ENCODE measurements around the gene PALLD.
"Not testable (repeated sequence)": the region's sequence is repeated elsewhere in the genome, so short reads cannot be mapped to it uniquely, and the experiment has no call there.

The PALLD gene

DNA sequence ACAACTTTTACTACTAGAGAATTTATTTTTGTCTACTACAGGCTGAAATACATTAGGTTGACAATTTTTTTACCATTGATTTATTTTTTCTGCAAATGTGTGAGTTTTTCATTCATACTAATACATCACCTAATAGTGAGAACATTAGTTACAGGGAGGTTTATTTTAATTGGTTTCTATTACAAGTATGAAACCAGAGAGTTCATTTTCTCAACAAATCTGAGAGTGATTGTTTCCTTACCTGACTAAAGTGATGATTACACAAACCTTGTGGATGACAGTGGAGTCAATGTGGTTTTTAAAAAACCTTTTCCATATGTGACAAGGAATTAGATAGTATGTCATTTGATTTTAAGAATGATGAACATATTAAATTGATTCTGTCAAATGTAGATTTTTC is 227.4 kb downstream of the PALLD start:
- TF ChIP-seq, protein P1, sequence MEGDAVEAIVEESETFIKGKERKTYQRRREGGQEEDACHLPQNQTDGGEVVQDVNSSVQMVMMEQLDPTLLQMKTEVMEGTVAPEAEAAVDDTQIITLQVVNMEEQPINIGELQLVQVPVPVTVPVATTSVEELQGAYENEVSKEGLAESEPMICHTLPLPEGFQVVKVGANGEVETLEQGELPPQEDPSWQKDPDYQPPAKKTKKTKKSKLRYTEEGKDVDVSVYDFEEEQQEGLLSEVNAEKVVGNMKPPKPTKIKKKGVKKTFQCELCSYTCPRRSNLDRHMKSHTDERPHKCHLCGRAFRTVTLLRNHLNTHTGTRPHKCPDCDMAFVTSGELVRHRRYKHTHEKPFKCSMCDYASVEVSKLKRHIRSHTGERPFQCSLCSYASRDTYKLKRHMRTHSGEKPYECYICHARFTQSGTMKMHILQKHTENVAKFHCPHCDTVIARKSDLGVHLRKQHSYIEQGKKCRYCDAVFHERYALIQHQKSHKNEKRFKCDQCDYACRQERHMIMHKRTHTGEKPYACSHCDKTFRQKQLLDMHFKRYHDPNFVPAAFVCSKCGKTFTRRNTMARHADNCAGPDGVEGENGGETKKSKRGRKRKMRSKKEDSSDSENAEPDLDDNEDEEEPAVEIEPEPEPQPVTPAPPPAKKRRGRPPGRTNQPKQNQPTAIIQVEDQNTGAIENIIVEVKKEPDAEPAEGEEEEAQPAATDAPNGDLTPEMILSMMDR (IDR thresholded peaks at IDR 0.05; ENCODE audit: low read depth, low read length), result no peak
- no peaks in the 10 kb centered on the region for H3K9me3 ChIP-seq
- no peaks in the 10 kb centered on the region for H3K4me1 ChIP-seq
- H3K27me3 ChIP-seq, result no peaks in the 10 kb centered on the region
- no peaks in the 10 kb centered on the region for H3K36me3 ChIP-seq
- H3K4me3 ChIP-seq (ENCODE audit: low read depth, low read length), result no peak overlapping the region
- DNase-seq, result no peak

- no peaks in the 10 kb centered on the region for H3K4me1 ChIP-seq
- DNase-seq, result no peak
- no peaks in the 10 kb centered on the region for H3K27me3 ChIP-seq
- no peaks in the 10 kb centered on the region for H3K36me3 ChIP-seq
- no peak overlapping the region for H3K4me3 ChIP-seq (ENCODE audit: low read depth, low read length)
- H3K9me3 ChIP-seq, result no peaks in the 10 kb centered on the region
- TF ChIP-seq, protein P1 (IDR thresholded peaks at IDR 0.05; ENCODE audit: low read depth, low read length), result no peak
Observed at GRCh38 chr4:168724686-168725411, 228.0 kb downstream of the PALLD start.

DNA sequence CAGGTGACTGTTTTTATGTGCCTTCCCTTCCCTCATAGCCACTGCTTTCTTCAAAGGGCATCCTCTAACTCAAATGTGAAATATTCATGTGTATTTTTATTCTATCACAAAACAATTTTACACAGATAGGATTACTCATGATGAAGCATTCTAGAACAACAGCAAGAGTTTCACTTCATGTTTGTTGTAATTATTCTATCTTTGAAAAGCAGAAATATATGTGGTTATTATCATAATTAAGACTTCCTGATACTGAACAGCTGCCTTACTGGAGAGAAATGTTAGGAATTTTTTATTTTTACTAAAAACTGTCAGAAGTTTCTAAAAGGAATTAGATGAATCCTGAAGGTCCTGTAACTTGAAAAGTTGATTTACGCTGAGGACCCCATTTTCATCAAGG is 229.1 kb downstream of the PALLD start:
- no peaks in the 10 kb centered on the region for H3K36me3 ChIP-seq
- no peak for DNase-seq
- TF ChIP-seq, protein P1 (IDR thresholded peaks at IDR 0.05; ENCODE audit: low read depth, low read length), result no peak
- H3K4me3 ChIP-seq (ENCODE audit: low read depth, low read length), result no peak overlapping the region
- no peaks in the 10 kb centered on the region for H3K27me3 ChIP-seq
- H3K9me3 ChIP-seq, result no peaks in the 10 kb centered on the region
- no peaks in the 10 kb centered on the region for H3K4me1 ChIP-seq

DNA sequence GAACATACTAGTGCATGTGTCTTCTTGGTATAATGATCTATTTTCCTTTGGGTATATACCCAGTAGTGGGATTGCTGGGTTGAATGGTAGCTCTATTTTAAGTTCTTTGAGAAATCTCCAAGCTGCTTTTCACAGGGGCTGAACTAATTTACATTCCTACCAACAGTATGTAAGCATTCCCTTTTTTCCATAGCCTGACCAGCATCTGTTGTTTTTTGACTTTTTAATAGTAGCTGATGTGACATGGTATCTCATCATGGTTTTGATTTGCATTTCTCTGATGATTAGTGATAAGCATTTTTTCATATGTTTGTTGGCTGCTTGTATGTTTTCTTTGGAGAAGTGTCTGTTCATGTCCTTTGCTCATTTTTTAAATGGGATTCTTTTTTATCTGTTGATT is 230.3 kb downstream of the PALLD start:
- not testable (repeated sequence) for H3K4me3 ChIP-seq (ENCODE audit: low read depth, low read length); H3K9me3 ChIP-seq; DNase-seq; H3K36me3 ChIP-seq; H3K27me3 ChIP-seq; H3K4me1 ChIP-seq

DNA sequence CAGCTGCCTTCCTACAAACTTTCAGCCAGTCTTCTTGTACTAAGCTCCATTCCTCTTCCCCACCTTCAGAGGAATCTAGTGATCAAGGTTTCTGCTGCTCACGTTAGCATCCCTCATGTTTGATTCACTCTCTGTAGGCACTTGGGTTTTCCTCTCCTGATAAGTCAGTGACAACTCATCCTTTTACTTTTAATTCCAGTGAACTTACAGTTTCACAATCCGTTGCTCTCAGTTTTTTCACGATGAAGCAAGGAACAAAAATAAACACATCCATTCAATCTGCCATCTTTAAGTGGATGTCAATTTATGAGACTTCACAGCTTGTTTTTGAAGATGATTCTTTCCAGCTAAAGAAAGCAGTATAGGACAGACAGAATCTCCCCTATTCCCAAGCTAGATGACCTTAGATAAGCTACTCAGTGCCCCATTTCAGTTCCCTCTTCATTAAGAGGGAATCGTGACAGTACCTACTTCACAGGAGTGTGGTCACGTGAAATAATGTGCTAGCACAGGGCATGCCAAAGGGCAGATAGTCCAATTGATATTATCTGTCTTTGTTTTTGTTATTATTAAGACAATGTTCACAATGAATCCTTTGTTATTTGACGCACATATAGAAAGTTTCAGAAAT is 234.3 kb downstream of the PALLD start:
- Histone ChIP-seq H3K4me3 (ENCODE audit: low read depth, low read length) (no peak overlapping the region), H3K36me3 (no peaks in the 10 kb centered on the region), H3K4me1 (no peaks in the 10 kb centered on the region), H3K27me3 (no peaks in the 10 kb centered on the region), H3K9me3 (no peaks in the 10 kb centered on the region)
- no peak for DNase-seq
- TF ChIP-seq, protein P1 (IDR thresholded peaks at IDR 0.05; ENCODE audit: low read depth, low read length), result no peak

DNA sequence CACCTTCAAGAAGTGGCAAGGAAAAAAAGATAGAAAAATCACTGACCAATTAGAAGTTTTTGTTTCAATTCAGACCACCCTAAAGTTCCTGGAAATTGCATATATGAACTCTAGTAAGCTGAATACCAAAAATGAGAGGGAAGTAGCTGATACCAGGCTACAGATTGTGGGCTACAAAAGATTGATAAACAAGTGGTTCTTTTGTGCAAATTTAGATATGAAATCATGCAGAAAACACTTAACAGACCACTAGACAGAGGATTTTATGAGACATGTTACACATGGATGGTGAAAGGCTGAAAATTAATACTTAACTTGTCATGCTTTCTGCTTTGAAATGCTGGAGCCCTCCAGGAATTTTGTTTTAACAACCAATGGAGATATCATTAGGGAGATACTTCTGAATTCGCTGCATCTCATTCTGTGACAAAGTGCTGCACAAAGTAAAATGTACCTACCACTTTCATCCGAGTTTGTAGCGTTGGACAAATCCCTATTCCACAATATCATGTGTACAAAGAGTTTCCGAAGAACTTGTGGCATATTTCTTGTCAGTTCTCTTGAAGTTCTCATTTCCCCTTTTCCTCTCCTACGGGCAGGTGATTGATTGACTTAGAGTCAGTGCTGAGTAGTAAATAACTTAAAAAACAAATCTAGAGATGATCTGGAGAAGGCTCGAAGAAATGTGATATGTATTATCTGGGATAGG is 235.0 kb downstream of the PALLD start:
- no peaks in the 10 kb centered on the region for H3K27me3 ChIP-seq
- H3K4me3 ChIP-seq (ENCODE audit: low read depth, low read length), result no peak overlapping the region
- no peaks in the 10 kb centered on the region for H3K9me3 ChIP-seq
- H3K4me1 ChIP-seq, result no peaks in the 10 kb centered on the region
- TF ChIP-seq, protein P1 (IDR thresholded peaks at IDR 0.05; ENCODE audit: low read depth, low read length), result no peak
- no peak for DNase-seq
- no peaks in the 10 kb centered on the region for H3K36me3 ChIP-seq
